B cell (primary cell): ENCODE data around the gene ALKBH8. TPM values are rescaled to one million over a fixed set of nuclear protein-coding genes. Genes with fewer than 3 reads are reported as not detected.

Experiments
- ATAC-seq: fragments of 200-7000 bp; cut with Tn5 transposase; one replicate; pipeline ENCODE4 v1.10.0; 2021; ENCODE audit warnings: low read depth, mild to moderate bottlenecking, moderate number of reproducible peaks, moderate library complexity
- CTCF ChIA-PET: fragments of 350-600 bp; sonication (Branson Sonifier 250); formaldehyde crosslinking; loops from one replicate; lab custom pipeline; 2021; ENCODE audit warnings: antibody characterized with exemption, inconsistent platforms; lab: Charles Lee
- POLR2A ChIA-PET: fragments of 350-600 bp; sonication (Branson Sonifier 250); formaldehyde crosslinking; loops from one replicate; lab custom pipeline; 2021; ENCODE audit warnings: antibody characterized with exemption; lab: Charles Lee
- DNase-seq: peaks from one replicate; pipeline ENCODE4 v3.0.0; 2013
- H2AFZ ChIP-seq: 2 replicates; pipeline ENCODE4 v1.6.1; 2012; ENCODE audit warnings: mild to moderate bottlenecking, low read depth, low read length; ENCODE audit not compliant: insufficient read depth, poor library complexity, severe bottlenecking
- H3K27ac ChIP-seq, 2 donors: 1 replicate in 1 of 2; 2 replicates in 1 of 2; pipeline ENCODE4 v1.5.1; 2012 to 2013; ENCODE audit warnings: low read length in 2 of 2, mild to moderate bottlenecking in 2 of 2, moderate library complexity in 1 of 2
- H3K27me3 ChIP-seq, 4 experiments: fragments of 200-600 bp in 1 of 4; sonication (generic) in 1 of 4; replicated peaks in 1 of 4; 1 replicate in 2 of 4; 2 replicates in 2 of 4; pipeline versions ENCODE4 v1.6.1 to v1.7.0; 2013 to 2016; ENCODE audit warnings: low read length in 3 of 4, mild to moderate bottlenecking in 2 of 4, mixed read lengths in 1 of 4, moderate library complexity in 1 of 4; ENCODE audit not compliant: insufficient read depth in 4 of 4, control insufficient read depth in 3 of 4; ENCODE audit errors: control extremely low read depth in 1 of 4
- H3K36me3 ChIP-seq, 2 experiments: replicated peaks in 1 of 2; 1 replicate in 1 of 2; 2 replicates in 1 of 2; pipeline versions ENCODE4 v1.6.1 to v1.7.1; 2013; ENCODE audit warnings: low read length in 1 of 2; ENCODE audit not compliant: insufficient read depth in 2 of 2, control insufficient read depth in 1 of 2; ENCODE audit errors: control extremely low read depth in 1 of 2, extremely low read depth in 1 of 2
- H3K4me1 ChIP-seq, 2 donors: fragments of 200-600 bp in 1 of 2; sonication (generic) in 1 of 2; 1 replicate in 1 of 2; 2 replicates in 1 of 2; pipeline versions ENCODE4 v1.5.1 to v1.6.1; 2013 to 2017; ENCODE audit warnings: low read length in 2 of 2; ENCODE audit not compliant: control insufficient read depth in 2 of 2, insufficient read depth in 2 of 2
- H3K4me2 ChIP-seq: replicated peaks from 2 replicates; pipeline ENCODE3; 2012; ENCODE audit warnings: mild to moderate bottlenecking, low read depth, low read length; ENCODE audit not compliant: poor library complexity, severe bottlenecking
- H3K4me3 ChIP-seq, 5 experiments: fragments of 200-600 bp in 1 of 5; sonication (generic) in 1 of 5; 1 replicate in 3 of 5; 2 replicates in 2 of 5; pipeline versions ENCODE4 v1.5.1 to v1.7.0; 2011 to 2016; ENCODE audit warnings: low read length in 4 of 5, mild to moderate bottlenecking in 4 of 5, low read depth in 2 of 5, control low read depth in 1 of 5, moderate library complexity in 1 of 5; ENCODE audit not compliant: insufficient read depth in 1 of 5; ENCODE audit errors: control extremely low read depth in 1 of 5, extremely low read depth in 1 of 5
- H3K79me2 ChIP-seq: fragments of 200-600 bp; sonication (generic); one replicate; pipeline ENCODE4 v1.6.0; 2016; ENCODE audit warnings: low read length; ENCODE audit not compliant: control insufficient read depth, insufficient read depth
- H3K9ac ChIP-seq: fragments of 200-600 bp; sonication (generic); 2 replicates; pipeline ENCODE4 v1.6.1; 2017; ENCODE audit warnings: mild to moderate bottlenecking, low read length, moderate library complexity
- H3K9me3 ChIP-seq, 3 donors: one replicate each; pipeline versions ENCODE4 v1.6.1 to v1.7.1; 2013; ENCODE audit warnings: low read length in 2 of 3; ENCODE audit not compliant: control insufficient read depth in 2 of 3, insufficient read depth in 1 of 3; ENCODE audit errors: control extremely low read depth in 1 of 3
- H4K20me1 ChIP-seq: 2 replicates; pipeline ENCODE4 v1.6.0; 2012; ENCODE audit warnings: mild to moderate bottlenecking, low read length; ENCODE audit not compliant: insufficient read depth, control insufficient read depth, poor library complexity, severe bottlenecking
- H3K27ac Mint-ChIP-seq: one replicate; pipeline ENCODE4 v1.8.0; 2021; ENCODE audit warnings: mixed read lengths
- H3K27me3 Mint-ChIP-seq: one replicate; pipeline ENCODE4 v1.8.0; 2021; ENCODE audit warnings: mixed read lengths
- H3K4me1 Mint-ChIP-seq: one replicate; pipeline ENCODE4 v1.8.0; 2021; ENCODE audit warnings: mixed read lengths
- H3K4me3 Mint-ChIP-seq: one replicate; pipeline ENCODE4 v1.8.0; 2021; ENCODE audit warnings: mixed read lengths
- H3K9me3 Mint-ChIP-seq: one replicate; pipeline ENCODE4 v1.8.0; 2022; ENCODE audit warnings: mixed read lengths; ENCODE audit not compliant: insufficient read depth
- EZH2 ChIP-seq: IDR thresholded peaks from 2 replicates; pipeline ENCODE4 v1.6.1; 2012; ENCODE audit warnings: borderline replicate concordance, low read depth, mild to moderate bottlenecking, moderate library complexity, low read length; ENCODE audit not compliant: insufficient read depth, poor library complexity, severe bottlenecking
- WGBS: methylation state at CpG from one replicate; pipeline ENCODE4 v1.1.5; 2013; ENCODE audit warnings: missing lambda C conversion rate; ENCODE audit not compliant: insufficient coverage; 5-methylcytosine and 5-hydroxymethylcytosine counted together
- intact Hi-C: fragments of 100-400 bp; cut with micrococcal nuclease; formaldehyde crosslinking; loops from one replicate; pipeline ENCODE4 v1.10.0; 2022
- polyA plus RNA-seq: library from polyadenylated mRNA; depleted of rRNA; stranded (reverse); fragments of >200 nt; gene quantifications from 2 replicates; pipeline ENCODE4 v1.2.3, GENCODE V29; 2012
- total RNA-seq, 2 donors: library from RNA; stranded (reverse); fragments of 120-200 nt in 1 of 2; gene quantifications; 1 replicate in 1 of 2; 2 replicates in 1 of 2; pipeline versions ENCODE4 v1.2.3 to v1.2.4, GENCODE V29; 2013 to 2022
- TF ChIP-seq, protein P1 (sequence below): fragments of 200-600 bp; IDR thresholded peaks from one replicate; pipeline ENCODE4 v1.8.0; 2022; ENCODE audit warnings: antibody characterized with exemption, mild to moderate bottlenecking

ALKBH8 gene
- total and polyA plus RNA-seq, 2 donors (not counting 1 experiment from before 2014, with no cell fraction given), result 4.0 to 13.3 TPM

- peaks cover 4 to 22% of the 10 kb centered on the region in 2 experiments for H3K36me3 ChIP-seq
- H3K4me1 Mint-ChIP-seq, result no peaks in the 10 kb centered on the region
- ChIA-PET CTCF (no interaction called here), POLR2A (no interaction called here)
- DNase-seq (no peak), ATAC-seq (no peak)
- no peak for TF ChIP-seq EZH2
- TF ChIP-seq, protein P1, sequence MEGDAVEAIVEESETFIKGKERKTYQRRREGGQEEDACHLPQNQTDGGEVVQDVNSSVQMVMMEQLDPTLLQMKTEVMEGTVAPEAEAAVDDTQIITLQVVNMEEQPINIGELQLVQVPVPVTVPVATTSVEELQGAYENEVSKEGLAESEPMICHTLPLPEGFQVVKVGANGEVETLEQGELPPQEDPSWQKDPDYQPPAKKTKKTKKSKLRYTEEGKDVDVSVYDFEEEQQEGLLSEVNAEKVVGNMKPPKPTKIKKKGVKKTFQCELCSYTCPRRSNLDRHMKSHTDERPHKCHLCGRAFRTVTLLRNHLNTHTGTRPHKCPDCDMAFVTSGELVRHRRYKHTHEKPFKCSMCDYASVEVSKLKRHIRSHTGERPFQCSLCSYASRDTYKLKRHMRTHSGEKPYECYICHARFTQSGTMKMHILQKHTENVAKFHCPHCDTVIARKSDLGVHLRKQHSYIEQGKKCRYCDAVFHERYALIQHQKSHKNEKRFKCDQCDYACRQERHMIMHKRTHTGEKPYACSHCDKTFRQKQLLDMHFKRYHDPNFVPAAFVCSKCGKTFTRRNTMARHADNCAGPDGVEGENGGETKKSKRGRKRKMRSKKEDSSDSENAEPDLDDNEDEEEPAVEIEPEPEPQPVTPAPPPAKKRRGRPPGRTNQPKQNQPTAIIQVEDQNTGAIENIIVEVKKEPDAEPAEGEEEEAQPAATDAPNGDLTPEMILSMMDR, result no peak
- H4K20me1 ChIP-seq, result no peaks in the 10 kb centered on the region
- no peaks in the 10 kb centered on the region for H3K79me2 ChIP-seq
- WGBS, result no CpG with 5 or more reads among the region's 6 CpGs
- H3K27ac Mint-ChIP-seq, result no peak overlapping the region
- no peaks in the 10 kb centered on the region for H3K9me3 ChIP-seq
- H3K27ac ChIP-seq, result no peak overlapping the region
- no peaks in the 10 kb centered on the region for H3K27me3 ChIP-seq
- H3K4me3 Mint-ChIP-seq, result no peak overlapping the region
- H2AFZ ChIP-seq, result no peak overlapping the region
- no peaks in the 10 kb centered on the region for H3K4me1 ChIP-seq
- H3K27me3 Mint-ChIP-seq, result no peaks in the 10 kb centered on the region
- intact Hi-C loops, result no loop called here
- no peaks in the 10 kb centered on the region for H3K9me3 Mint-ChIP-seq
- no peak overlapping the region for H3K4me2 ChIP-seq
- no peak overlapping the region for H3K4me3 ChIP-seq
- no peak overlapping the region for H3K9ac ChIP-seq
These were observed 57.2 kb downstream of the ALKBH8 start for GRCh38 chr11:107508201-107508857.

GRCh38 chr11:107505647-107506225 lies 59.8 kb downstream of the ALKBH8 start:
- H3K4me3 Mint-ChIP-seq, result no peak overlapping the region
- DNase-seq (no peak), ATAC-seq (no peak)
- intact Hi-C loops, result no loop called here
- H3K27ac ChIP-seq, result no peak overlapping the region
- H3K4me1 ChIP-seq, result no peaks in the 10 kb centered on the region
- no peaks in the 10 kb centered on the region for H3K27me3 Mint-ChIP-seq
- peaks cover 5 to 12% (median 6%) of the 10 kb centered on the region in 3 donors for H3K9me3 ChIP-seq
- no peak for TF ChIP-seq EZH2
- TF ChIP-seq, protein P1, result no peak
- ChIA-PET CTCF (no interaction called here), POLR2A (no interaction called here)
- no peaks in the 10 kb centered on the region for H3K27me3 ChIP-seq
- H3K9me3 Mint-ChIP-seq, result peaks cover 2% of the 10 kb centered on the region
- no peak overlapping the region for H3K27ac Mint-ChIP-seq
- no peak overlapping the region for H3K9ac ChIP-seq
- no peak overlapping the region for H3K4me3 ChIP-seq
- H3K4me1 Mint-ChIP-seq, result no peaks in the 10 kb centered on the region
- H2AFZ ChIP-seq, result no peak overlapping the region
- H3K79me2 ChIP-seq, result no peaks in the 10 kb centered on the region
- H3K4me2 ChIP-seq, result no peak overlapping the region
- peaks cover 11 to 38% of the 10 kb centered on the region in 2 experiments for H3K36me3 ChIP-seq
- no peaks in the 10 kb centered on the region for H4K20me1 ChIP-seq
